ENCODE data around the gene MS4A7. TPM values are rescaled to one million over a fixed set of nuclear protein-coding genes. Genes with fewer than 3 reads are reported as not detected.
"Not testable (repeated sequence)": the region's sequence is repeated elsewhere in the genome, so short reads cannot be mapped to it uniquely, and the experiment has no call there.

Gene MS4A7
- total RNA-seq, 6 donors from 2014 or later, result 90.9 to 216 (median 183) TPM

DNA sequence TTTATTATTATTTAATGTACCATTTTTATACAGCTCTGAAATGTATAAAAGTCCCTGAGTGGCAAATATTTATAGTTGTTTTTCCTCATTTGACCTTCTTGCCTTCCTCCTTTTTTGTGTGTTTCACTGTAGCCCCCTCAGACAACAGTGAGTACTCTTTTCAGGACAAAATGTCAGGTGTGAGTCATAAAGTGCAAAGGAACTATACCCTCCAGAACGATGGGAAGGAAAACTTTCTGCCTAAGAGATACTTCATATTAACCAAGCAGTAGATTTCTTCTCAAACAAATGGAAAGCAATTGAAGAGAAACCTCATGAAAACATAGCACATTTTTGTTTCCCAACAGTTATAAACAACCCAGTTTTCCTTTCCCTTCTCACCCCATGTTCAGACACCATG is 16.1 kb upstream of the MS4A7 start:
- no peak for ATAC-seq (ENCODE audit: low FRiP score in 2 of 2)

GRCh38 chr11:60363542-60364470 is 14.5 kb upstream of the MS4A7 start:
- H3K36me3 ChIP-seq, result no peaks in the 10 kb centered on the region
- peak overlapping the region; percentile 29 to 60 (median 48) for H3K27ac ChIP-seq
- TF ChIP-seq CTCF (IDR thresholded peaks at IDR 0.05) (peak; percentile 62 to 83 (median 74)), EP300 (IDR thresholded peaks at IDR 0.05) (peak in 1 of 4 donors; percentile 17), POLR2A (IDR thresholded peaks at IDR 0.05) (peak in 1 of 4 donors; percentile 33), POLR2AphosphoS5 (IDR thresholded peaks at IDR 0.05) (peak in 1 of 2 donors; percentile 36)
- peak in 1 of 2 donors; percentile 55 for DNase-seq
- H3K9me3 ChIP-seq, result peaks cover 0 to 12% (median 3%) of the 10 kb centered on the region in 4 donors
- H3K4me3 ChIP-seq, result no peak overlapping the region
- peak; percentile 75 to 86 for ATAC-seq (ENCODE audit: low FRiP score in 2 of 2)
- H3K27me3 ChIP-seq, result no peaks in the 10 kb centered on the region
- WGBS, 2 donors, result 45 to 57% methylated on average over 7 of the region's 7 CpGs
- peaks cover 0 to 10% (median 2%) of the 10 kb centered on the region in 4 donors for H3K4me1 ChIP-seq

More for the DNA sequence above, 16.1 kb upstream of the MS4A7 start:
- no peak overlapping the region for H3K27ac ChIP-seq
- peaks cover 0 to 12% (median 3%) of the 10 kb centered on the region in 4 donors for H3K9me3 ChIP-seq
- WGBS, 2 donors, result 16 to 38% methylated on average over 1 of the region's 1 CpG
- H3K36me3 ChIP-seq, result no peaks in the 10 kb centered on the region
- no peak for TF ChIP-seq POLR2A (IDR thresholded peaks at IDR 0.05)
- no peak for TF ChIP-seq POLR2AphosphoS5 (IDR thresholded peaks at IDR 0.05)
- TF ChIP-seq CTCF (IDR thresholded peaks at IDR 0.05), result no peak
- no peak for TF ChIP-seq EP300 (IDR thresholded peaks at IDR 0.05)
- H3K27me3 ChIP-seq, result no peaks in the 10 kb centered on the region
- H3K4me3 ChIP-seq, result no peak overlapping the region
- peaks cover 0 to 10% (median 2%) of the 10 kb centered on the region in 4 donors for H3K4me1 ChIP-seq
- no peak for DNase-seq

DNA sequence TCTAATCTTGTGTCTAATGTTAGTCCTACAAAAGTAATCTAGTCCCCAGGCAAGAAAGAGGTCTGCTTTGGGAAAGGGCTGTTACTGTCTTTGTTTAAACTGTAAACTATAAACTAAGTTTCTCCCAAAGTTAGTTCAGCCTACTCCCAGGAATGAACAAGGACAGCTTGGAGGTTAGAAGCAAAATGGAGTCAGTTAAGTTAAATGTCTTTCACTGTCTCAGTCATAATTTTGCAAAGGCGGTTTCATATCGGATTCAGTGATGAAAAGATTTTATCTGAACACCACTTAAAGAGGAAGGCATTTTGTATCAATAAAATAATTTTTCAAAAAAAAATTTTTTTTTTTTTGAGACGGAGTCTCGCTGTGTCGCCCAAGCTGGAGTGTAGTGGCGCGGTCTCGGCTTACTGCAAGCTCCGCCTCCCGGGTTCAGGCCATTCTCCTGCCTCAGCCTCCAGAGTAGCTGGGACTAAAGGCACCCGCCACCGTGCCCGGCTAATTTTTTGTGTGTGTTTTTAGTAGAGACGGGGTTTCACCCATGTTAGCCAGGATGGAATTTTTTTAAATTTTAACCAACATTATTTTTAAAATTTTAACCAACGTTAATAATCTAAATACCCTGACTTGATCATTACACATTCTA is 11.9 kb upstream of the MS4A7 start:
- not testable (repeated sequence) for H3K27ac ChIP-seq; H3K27me3 ChIP-seq; H3K4me3 ChIP-seq; ATAC-seq (ENCODE audit: low FRiP score in 2 of 2); H3K36me3 ChIP-seq; H3K9me3 ChIP-seq
- peak in 1 of 2 donors; percentile 18 for DNase-seq
- WGBS, 2 donors, result 89 to 90% methylated on average over 15 of the region's 15 CpGs
- H3K4me1 ChIP-seq, result peaks cover 4 to 23% (median 11%) of the 10 kb centered on the region in 4 donors

GRCh38 chr11:60367009-60367408 is 11.3 kb upstream of the MS4A7 start:
- H3K27me3 ChIP-seq, result no peaks in the 10 kb centered on the region
- H3K4me3 ChIP-seq, result no peak overlapping the region
- ATAC-seq (ENCODE audit: low FRiP score in 2 of 2) (no peak), DNase-seq (no peak)
- H3K4me1 ChIP-seq, result peaks cover 4 to 26% (median 11%) of the 10 kb centered on the region in 4 donors
- 30 to 33% methylated on average over 2 of the region's 2 CpGs for WGBS, 2 donors
- no peaks in the 10 kb centered on the region for H3K36me3 ChIP-seq
- no peak overlapping the region for H3K27ac ChIP-seq
- no peaks in the 10 kb centered on the region for H3K9me3 ChIP-seq
- TF ChIP-seq POLR2AphosphoS5 (IDR thresholded peaks at IDR 0.05) (no peak), POLR2A (IDR thresholded peaks at IDR 0.05) (no peak), CTCF (IDR thresholded peaks at IDR 0.05) (no peak), EP300 (IDR thresholded peaks at IDR 0.05) (no peak)

GRCh38 chr11:60367896-60368295 is 10.4 kb upstream of the MS4A7 start:
- Histone ChIP-seq H3K27ac (no peak overlapping the region), H3K36me3 (no peaks in the 10 kb centered on the region), H3K9me3 (no peaks in the 10 kb centered on the region), H3K27me3 (no peaks in the 10 kb centered on the region), H3K4me3 (no peak overlapping the region), H3K4me1 (peaks cover 4 to 26% (median 11%) of the 10 kb centered on the region in 4 donors)
- DNase-seq (peak in 1 of 2 donors; percentile 54), ATAC-seq (ENCODE audit: low FRiP score in 2 of 2) (no peak)
- WGBS, 2 donors, result 96% methylated on average over 19 of the region's 19 CpGs
- TF ChIP-seq POLR2A (IDR thresholded peaks at IDR 0.05) (no peak), CTCF (IDR thresholded peaks at IDR 0.05) (no peak), POLR2AphosphoS5 (IDR thresholded peaks at IDR 0.05) (no peak), EP300 (IDR thresholded peaks at IDR 0.05) (no peak)

Measured in upper lobe of left lung (tissue), 6 donors.